Measurements from ENCODE around the gene B2M.
"Not testable (repeated sequence)": the region's sequence is repeated elsewhere in the genome, so short reads cannot be mapped to it uniquely, and the experiment has no call there.

The B2M gene

GRCh38 chr15:44726136-44726535 lies 14.8 kb downstream of the B2M start:
- DNase-seq (ENCODE audit: low spot score) = no peak

GRCh38 chr15:44726568-44727484 lies 15.5 kb downstream of the B2M start:
- DNase-seq (ENCODE audit: low spot score) = peak; percentile 5

GRCh38 chr15:44727485-44728231 lies 16.3 kb downstream of the B2M start:
- DNase-seq (ENCODE audit: low spot score) = no peak

- DNase-seq (ENCODE audit: low spot score) = not testable (repeated sequence)
Measured at GRCh38 chr15:44728232-44728575, 16.9 kb downstream of the B2M start.

GRCh38 chr15:44728576-44729407 lies 17.5 kb downstream of the B2M start:
- DNase-seq (ENCODE audit: low spot score) = peak; percentile 71

- DNase-seq (ENCODE audit: low spot score) = no peak
Measured at GRCh38 chr15:44729408-44730127, 18.3 kb downstream of the B2M start.

GRCh38 chr15:44734839-44735481 lies 23.6 kb downstream of the B2M start:
- no peak for DNase-seq (ENCODE audit: low spot score)

GRCh38 chr15:44735482-44736180 lies 24.3 kb downstream of the B2M start:
- DNase-seq (ENCODE audit: low spot score) = no peak

- DNase-seq (ENCODE audit: low spot score) = no peak
Measured at GRCh38 chr15:44736181-44736765, 25.0 kb downstream of the B2M start, which contains the start of gene TRIM69. TSS of gene TRIM69 (plus strand) at chr15:44736528. CDS start at chr15:44736705, 177 bp downstream.

- DNase-seq (ENCODE audit: low spot score) = peak; percentile 19
Measured at GRCh38 chr15:44738340-44738984, 27.1 kb downstream of the B2M start.

- not testable (repeated sequence) for DNase-seq (ENCODE audit: low spot score)
Measured at GRCh38 chr15:44739222-44739847, 28.0 kb downstream of the B2M start.

- not testable (repeated sequence) for DNase-seq (ENCODE audit: low spot score)
Measured at GRCh38 chr15:44743454-44743853, 32.1 kb downstream of the B2M start.

GRCh38 chr15:44753345-44753744 lies 42.0 kb downstream of the B2M start:
- DNase-seq (ENCODE audit: low spot score) = no peak

GRCh38 chr15:44763187-44763586 lies 51.9 kb downstream of the B2M start:
- DNase-seq (ENCODE audit: low spot score) = no peak

- DNase-seq (ENCODE audit: low spot score) = no peak
Measured at GRCh38 chr15:44763848-44764247, 52.5 kb downstream of the B2M start.

- DNase-seq (ENCODE audit: low spot score) = no peak
Measured at GRCh38 chr15:44765036-44765435, 53.7 kb downstream of the B2M start.
